HL-60/S4 treated with phorbol 12-myristate 13-acetate at 8.2 ng/mL for 4 days and 3 days (cell line): ENCODE data around the gene NRARP.

Source experiments
- in situ Hi-C: fragments of 300-500 bp; cut with MboI; formaldehyde crosslinking; loops from 2 replicates; pipeline ENCODE4 v1.15.0; 2022; ENCODE audit warnings: low sequenced_read_pairs

NRARP gene

DNA sequence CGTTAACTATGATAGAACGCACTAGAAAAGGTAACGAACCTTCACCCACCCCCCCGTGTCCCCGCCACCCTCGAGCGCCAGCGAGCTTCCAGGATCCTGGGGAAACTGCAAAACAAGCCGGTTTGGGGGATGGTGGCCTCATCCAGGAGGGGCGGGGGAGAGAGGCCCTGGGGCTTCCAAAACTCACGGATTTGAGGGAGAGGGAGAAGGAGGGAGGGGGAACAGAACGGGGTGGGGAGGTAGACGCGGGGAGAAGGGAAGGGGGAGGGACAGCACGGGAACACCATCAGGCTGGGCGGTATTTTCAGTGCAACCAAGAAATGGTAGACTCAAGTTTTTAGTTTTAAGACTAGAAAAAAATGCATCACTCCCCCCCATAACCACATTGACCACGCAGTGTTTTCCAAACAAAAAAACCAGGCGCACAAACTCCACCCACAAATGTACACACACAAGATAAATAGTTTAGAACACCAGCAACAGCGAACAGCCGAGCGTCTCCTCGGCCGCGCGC, 1.4 kb downstream of the NRARP start:
- in situ Hi-C loops: no loop called here

DNA sequence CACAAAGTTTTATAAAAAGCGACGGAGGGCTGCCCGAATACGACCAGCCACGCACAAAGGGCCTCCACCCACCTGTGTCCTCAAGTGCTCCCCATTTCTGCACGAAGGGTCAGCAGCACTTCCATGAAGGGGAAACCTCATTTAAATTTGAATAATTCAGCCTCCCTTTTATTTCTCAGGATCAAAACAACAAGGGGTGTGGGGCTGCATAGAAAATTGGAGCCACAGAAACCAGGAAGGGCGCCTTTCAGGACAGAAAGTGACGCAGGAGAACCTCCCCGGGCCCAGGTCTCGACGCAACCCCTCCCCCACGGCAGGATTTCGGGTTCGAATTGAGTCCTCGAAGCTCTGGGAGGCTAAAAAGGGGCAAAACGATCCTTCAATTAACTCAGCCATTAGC, 2.1 kb downstream of the NRARP start:
- in situ Hi-C loops: loop anchor here (10.0 kb wide), 1 partner anchor 105 kb away; no protein-coding TSS in a partner anchor

DNA sequence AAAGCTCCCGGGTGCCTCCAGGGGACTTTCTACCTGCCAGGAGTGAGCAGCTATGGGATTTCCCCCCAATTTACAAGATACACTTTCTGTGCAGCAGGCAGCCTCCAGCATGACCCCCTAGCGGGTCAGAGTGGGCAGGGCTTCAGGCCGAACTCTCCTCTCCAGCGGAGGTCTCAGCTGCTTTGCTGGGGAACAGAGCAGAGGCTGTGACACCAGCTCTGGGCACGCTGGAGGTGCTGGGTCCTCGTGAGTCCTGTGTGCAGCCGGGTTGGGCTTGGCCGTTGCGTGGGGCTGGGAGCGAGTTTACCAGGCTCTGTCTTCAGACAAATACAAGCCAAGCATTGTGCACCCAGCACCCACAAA, 2.9 kb downstream of the NRARP start:
- in situ Hi-C loops: loop anchor here (10.0 kb wide), 1 partner anchor 106 kb away; no protein-coding TSS in a partner anchor

DNA sequence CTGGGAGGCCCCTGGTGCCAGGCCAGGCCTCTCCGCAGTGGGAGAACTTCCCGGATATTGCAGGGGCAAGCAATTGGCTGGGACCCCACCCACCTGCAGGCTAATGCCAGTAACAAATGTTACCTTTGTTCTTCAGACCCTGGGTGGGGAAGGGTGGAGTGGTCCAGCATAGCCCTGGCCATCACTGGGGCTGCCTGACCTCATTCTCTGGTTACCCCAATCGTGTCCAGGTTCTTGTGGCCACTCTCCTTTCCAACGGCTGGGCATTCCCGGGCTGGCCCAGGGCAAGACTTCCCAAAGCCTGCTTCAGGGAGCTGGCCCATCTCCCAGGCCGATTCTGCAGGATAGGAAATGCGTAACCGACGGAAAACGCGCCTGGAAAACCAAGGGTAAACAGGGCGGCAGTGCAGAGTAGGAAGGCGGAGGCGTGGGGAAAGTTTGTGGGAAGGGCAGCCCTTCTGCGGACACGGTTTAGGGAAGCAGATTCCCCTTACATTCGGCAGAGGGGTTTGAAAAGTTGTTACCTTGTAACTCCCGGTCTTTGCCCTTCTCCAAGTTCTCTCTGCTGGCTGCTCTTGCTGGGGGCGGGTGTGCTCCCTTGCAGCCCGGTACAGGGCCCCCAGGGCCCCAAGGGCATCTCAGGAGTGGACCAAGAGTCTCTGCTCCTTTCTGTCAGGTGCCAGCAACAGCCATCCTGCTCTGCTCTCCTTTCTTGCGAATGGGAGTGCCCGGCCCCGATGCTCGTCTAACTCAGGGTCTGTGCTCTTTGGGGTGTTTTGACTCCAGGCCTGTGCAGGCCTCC, 3.5 kb downstream of the NRARP start:
- in situ Hi-C loops: loop anchor here (10.0 kb wide), 1 partner anchor 106 kb away; no protein-coding TSS in a partner anchor

DNA sequence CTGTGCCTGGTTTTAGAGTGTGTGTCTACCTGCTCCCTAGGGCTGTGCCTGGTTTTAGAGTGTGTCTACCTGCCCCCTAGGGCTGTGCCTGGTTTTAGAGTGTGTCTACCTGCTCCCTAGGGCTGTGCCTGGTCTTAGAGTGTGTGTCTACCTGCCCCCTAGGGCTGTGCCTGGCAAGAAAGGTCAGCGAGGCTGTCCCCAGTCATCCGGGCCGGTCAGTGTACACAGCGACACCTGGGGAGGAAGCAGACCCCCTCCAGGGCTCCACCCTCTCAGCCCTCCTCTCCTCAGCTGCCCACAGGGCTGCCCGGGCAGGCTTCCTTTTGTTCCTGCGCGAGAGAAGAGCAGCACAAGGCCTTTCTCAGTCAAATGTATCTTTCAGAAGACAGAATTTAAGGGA, 4.1 kb downstream of the NRARP start:
- in situ Hi-C loops: loop anchor here (10.0 kb wide), 1 partner anchor 107 kb away; no protein-coding TSS in a partner anchor

DNA sequence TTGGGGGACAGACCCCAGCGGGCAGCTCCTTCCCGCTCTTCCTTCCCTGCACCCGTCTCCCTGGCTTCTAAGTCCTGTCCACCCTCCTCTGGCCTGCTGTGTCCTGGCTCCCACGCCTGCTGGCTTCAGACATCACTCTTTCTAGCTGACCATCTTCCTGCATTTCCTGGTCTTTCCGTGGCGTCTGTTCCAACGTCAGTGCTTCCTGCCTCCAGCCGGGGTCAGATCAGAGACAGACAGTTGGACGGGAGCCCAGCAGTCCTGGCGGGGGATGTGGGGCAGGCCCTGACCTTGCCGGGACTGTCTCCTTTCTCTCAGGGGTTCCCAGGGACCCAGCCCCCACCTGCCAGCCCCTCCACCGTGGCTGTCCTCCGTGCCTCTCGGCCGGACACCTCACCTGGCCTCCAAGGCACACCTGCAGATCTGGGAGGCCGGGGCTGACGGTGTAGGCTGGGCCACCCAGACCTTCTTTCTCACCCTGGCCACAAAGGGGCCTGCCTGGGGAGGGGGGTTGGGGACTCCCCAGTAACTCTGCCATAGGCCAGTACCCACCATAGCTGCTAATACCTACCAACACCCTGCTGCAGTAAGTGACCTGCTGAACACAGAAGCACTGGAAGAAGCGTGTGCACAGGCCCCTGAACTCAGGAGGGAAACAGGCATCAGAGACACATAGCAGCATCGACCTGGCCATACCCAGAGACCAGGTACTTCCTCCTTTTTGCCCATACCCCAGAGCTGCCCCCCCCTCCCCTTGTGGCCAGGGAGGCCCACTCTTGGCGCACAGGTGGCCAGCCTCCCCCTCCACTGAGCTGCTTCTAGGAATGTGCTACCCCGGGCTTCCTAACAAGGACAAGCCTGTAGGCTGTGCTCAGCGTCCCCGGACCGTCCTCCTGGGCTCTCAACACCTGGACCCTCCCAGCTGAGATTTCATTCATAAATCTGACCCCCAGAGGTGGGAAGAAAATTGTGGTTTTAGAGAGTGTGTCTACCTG, 5.1 kb downstream of the NRARP start:
- in situ Hi-C loops: loop anchor here (10.0 kb wide), 1 partner anchor 108 kb away; no protein-coding TSS in a partner anchor

DNA sequence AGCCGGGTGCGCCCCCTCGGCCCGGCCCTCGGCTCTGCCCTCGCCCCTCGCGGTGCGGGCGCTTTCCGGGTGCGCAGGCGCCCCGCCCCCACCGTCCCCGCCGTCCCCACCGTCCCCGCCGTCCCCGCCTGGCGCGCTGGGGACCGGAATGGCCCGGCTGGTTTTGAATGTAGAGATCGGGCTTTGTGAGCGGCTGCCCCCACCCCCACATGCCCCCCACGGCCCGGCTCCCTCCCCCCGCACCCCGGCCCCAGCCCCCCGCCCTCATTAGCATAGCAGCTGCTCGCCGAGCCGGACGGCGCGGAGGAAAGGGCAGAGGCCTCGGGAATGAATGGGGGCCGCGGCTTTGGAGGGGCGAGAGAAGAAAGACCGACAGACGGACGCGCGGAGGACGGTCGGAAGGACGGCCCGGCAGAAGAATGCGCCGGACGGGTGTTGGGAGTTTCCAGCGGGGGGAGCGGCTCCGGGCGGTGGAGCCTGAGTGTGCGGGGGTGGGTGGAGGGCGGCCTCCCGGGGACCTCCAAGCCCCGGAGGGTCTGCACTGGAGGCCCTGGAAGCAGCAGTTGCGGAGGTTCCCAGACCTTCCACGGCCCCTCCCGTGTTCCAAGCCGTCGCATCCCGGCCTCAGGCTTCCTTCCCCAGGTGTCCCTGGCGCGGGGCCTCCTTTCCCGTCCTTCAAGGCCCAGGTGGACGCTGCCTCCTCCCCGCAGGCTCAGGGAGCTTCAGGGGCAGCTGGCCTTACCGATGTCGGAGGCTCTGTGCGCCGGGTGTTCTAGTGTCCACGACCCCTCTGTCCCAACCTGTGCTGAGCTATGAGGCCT, 6.0 kb downstream of the NRARP start:
- in situ Hi-C loops: loop anchor here (10.0 kb wide), 1 partner anchor 109 kb away; no protein-coding TSS in a partner anchor

DNA sequence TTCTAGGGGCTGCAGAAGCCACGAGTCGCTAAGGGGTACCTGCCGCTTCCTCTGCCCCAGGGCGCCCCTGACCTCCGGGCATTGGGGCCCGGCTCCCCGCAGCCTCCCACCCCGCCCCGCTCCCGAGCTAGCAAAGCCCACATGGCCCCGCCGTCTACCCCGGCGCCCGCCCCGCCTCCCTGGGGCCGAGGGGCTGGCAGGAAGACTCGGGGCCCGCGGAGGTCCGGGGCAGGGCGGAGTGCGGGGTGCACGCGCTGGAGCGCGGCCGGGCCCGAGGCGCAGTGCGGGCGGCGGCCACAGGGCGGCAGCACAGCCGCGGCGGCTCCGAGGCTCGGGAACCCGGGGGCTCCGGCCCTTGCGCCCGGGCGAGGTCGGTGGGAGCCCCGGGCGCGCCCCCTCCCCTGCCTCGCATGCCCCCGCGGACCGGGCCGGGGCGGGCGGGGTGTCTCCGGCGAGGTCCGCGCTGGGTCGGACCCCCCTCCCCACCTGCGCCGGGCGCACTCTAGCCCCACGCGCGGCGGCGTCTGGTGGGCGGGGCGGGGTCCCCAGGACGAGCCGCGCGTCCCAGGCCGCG, 6.7 kb downstream of the NRARP start:
- in situ Hi-C loops: loop anchor here (10.0 kb wide), 1 partner anchor 109 kb away; no protein-coding TSS in a partner anchor

DNA sequence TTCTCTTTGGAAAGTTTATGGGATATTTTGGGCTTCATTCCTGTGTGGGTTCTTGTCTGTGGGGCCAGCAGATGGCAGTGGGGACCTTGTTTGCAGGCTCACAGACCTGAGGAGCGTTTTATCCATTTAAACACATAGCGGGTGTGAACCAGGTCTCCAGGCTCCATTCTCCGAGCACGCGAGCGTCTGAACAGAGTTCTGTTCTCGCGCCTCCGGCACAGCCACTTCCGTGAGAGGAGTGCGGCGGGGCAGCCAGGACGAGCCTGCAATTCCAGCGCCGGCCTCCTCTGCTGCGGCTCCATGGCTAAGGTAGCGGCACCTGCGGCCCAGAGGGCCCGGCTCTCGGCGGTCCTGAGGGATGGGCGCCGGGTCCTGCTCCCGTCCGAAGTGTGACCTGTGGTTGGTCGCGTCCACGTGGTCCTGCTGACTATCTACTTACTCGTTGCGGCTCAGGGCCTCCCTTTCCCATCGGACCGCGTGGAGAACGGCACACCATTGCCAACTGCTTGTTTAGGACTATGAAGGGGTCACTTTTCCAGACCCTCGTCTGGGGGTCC, 7.3 kb downstream of the NRARP start:
- in situ Hi-C loops: loop anchor here (10.0 kb wide), 1 partner anchor 110 kb away; no protein-coding TSS in a partner anchor

DNA sequence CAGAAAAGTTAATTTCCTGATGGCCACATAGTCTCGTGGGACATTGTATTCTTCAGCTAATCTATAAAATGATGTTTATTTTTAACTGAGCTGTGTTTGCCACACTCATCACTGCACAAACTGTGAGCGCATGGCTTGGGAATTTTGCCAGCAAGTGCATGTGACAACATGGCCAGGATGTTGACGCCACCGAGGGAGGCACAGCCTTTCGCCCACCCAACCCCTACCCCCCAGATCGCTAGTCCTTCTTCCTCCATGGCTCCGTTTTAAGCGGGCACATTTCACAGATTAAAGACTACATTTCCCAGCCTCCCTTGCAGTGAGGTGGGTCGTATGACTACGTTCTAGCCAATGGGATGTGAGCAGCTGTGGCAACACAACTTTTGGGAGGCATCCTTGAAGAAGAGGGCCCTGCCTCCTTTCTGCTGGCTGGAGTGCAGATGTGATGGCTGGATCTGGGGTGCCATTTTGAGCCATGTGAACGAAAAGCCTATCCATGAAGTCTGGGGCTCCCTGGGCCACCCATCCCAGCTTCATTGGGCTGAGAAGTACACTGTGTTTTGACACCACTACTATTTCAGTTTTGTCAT, 7.9 kb downstream of the NRARP start:
- in situ Hi-C loops: loop anchor here (10.0 kb wide), 1 partner anchor 111 kb away; no protein-coding TSS in a partner anchor

DNA sequence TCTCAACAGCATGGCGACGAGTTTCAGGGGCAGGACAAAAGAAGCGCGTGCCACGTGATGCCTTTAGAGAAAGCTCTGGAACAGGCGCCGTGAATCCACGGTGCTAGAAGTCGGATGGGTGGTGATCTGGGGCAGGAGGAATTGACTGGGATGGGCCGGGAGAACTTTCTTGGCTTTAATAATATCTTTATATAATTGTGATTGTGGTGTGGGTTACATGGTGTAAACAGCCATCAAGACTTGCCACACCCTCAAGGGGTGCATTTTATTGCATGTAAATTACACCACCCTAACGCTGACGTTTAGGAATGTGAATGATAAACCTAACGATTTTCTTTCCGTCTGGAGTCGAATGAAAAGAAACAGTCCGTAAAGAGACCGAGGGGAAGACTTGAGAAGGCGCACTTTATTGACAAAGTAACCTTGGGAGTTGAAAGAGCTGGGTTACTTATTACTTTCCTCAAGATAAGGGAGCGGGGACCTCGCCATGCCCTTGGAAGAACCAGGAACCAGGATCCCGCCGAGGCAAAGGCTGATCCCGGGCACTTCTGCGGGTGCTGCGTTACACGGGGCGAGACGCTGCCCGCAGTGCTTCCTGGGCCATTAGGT, 8.5 kb downstream of the NRARP start:
- in situ Hi-C loops: loop anchor here (10.0 kb wide), 1 partner anchor 111 kb away; no protein-coding TSS in a partner anchor

DNA sequence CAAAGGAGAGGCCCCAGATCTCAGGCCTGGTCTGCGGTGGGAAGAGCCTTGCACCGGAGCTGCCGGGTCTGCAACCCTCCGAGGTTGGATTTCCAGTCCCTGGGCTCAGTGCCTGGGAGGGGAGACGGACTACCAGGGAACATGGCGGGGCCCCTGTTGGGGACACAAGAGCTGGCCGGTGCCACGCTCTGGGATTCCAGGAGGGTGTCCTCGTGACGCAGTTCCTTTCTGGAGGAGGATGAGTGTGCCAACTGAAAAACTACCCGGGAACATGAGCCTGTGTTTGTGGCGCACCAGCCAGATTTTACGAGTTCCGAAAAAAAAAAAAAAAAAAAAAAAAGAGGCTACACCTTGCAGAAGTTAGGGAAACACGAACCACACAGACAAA, 9.0 kb downstream of the NRARP start:
- in situ Hi-C loops: loop anchor here (10.0 kb wide), 1 partner anchor 112 kb away; no protein-coding TSS in a partner anchor

DNA sequence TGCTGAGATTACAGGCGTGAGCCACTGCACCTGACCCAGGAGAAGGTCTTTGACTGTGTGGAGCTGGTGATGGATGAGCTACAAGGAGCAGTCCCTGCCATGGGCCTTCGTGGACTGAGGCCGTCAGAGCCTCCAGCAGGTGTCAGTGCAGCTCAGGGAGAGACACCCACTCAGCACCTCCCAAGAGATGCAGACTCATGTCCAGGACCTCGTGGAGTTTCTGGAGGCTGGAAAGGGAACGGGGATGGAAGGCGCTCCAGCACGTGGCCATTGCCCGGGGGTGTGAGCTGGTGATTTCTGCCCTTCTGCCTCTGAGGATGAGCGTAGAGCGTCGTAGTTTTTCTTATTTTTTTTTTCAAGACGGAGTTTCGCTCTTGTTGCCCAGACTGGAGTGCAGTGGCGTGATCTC, 15.1 kb downstream of the NRARP start:
- in situ Hi-C loops: no loop called here

DNA sequence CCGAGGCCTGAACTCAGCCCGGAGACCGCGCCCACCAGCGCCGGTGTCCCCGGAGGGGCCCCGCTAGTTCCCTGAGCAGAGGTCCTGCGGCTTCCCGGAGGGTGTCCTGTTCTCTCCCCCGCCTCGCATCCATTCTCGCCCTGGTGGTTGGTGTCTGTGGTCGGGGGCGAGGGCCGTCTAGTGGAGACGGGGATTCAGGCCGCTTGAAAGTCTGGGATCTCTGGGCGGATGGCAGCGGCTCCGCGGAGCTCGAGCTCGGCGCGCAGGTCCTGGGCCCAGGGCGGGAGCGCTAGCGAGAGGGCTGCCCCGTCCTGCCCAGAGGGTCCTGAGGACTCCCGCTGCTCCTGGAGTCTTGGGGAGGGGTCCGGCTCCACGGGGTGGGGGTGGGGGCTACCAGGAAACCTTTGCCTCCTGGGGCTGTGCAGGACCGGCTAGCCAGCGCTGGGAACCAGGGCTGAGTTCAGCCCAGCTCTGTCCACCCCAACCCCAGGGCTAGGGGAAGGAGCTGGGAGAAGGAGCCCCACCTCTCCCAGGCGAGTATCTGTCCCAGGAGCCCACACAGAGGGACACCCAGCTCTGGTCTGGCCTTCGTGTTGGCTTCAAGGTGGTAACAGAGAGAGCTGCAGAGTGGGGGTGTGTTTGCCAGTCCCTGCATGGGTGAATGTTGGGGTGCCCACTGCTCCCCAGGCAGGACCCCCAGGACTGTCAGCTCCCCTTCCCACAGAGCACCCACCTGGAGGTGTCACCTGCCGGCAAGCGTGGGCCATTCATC, 20.5 kb downstream of the NRARP start:
- in situ Hi-C loops: no loop called here

DNA sequence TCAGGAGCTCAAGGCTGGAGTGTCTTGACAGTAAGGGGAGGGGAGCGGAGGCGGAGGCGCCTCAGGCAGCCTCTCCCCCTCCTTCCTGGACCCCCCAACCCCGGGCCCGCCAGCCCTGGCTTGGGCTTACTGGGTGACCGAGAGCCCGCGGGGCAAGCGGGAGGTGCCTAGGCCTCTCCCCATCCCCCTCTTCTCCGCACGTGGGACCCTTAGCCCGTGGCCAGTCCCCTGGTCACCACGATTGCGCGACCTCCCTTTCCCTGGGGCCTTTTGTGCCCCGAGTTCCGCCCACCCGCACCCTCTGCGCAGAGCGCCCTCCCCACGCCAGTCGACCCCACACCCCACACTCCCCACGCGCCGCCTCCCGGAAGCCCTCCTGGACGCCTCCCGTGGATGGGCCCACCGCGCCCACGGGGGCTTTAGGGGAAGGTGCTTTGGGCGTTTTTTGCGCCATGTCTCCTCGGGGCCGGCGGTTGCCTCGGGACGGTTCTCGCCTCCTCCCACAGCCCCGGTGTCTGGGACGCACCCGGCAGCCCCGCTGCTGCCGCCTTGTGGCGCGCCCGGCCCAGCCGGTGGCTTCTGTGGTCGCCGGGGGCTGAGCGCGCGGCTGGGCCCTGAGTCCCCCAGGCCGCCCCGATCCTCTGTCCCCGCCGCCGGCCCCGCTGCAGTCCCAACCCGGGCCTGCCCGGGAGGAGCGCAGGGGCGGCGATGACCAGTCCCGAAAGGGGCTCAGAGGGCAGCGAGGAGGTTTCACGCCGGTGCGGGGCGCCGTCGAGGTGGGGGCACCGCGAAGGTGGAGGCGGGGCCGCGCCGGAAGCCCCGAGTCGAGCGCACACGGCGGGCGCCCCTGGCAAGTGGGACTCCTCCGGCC, 21.4 kb downstream of the NRARP start:
- in situ Hi-C loops: no loop called here

DNA sequence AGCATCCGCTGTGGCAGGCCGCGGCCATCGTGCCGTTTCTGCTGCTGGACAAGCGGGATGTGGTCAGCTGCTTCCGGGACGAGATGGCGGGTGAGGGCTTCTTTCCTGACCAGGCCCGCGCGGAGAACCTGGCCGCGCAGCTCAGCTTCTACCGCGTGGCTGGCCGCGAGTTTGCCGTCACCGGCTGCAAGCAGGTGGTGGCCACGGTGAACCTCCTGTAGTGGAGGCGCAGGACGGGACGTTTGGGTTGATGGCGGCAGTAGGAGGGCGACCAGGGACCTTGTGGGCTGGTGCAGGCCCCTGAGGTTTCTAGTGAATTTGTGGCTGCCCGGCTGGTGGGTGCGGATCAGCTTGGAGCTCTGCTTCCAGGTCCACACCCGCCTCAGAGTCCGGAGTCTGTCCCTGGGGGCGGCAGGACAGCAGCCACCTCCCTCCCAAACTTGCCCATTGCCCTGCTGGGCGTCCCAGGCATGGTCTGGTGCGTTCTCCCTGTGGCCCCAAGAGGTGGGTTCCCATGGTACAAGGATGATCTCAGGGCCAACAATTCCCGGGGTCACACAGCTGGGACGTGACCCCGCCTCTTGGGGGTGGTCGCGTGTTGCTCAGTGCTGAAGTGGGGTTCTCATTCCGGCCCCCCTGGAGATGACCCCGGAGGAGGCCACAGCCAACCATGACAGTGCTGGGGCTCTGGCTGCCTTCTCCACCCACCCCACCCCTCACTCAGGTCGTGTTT, 22.2 kb downstream of the NRARP start:
- in situ Hi-C loops: no loop called here
